GM19025 (cell line): ENCODE results near the gene SLC5A3.

Experiments used
- ATAC-seq: cut with Tn5 transposase; IDR thresholded peaks from one replicate; pipeline ENCODE4 v1.9.1; 2021; ENCODE audit warnings: mild to moderate bottlenecking, low read depth, moderate library complexity; ENCODE audit not compliant: unreplicated experiment

The SLC5A3 gene

GRCh38 chr21:34073032-34073748 lies at the start of gene SLC5A3, which contains the start of gene MRPS6:
TSS of gene SLC5A3 (plus strand) at chr21:34073578. CDS start at chr21:34095199, 21,621 bp downstream.
TSS of gene MRPS6 (plus strand) at chr21:34073578. CDS start at chr21:34073701, 123 bp downstream.
- peak; percentile 80 for ATAC-seq

GRCh38 chr21:34023691-34024373 lies 49.5 kb upstream of the SLC5A3 start:
- ATAC-seq, result no peak

GRCh38 chr21:34024374-34024693 lies 49.0 kb upstream of the SLC5A3 start:
- no peak for ATAC-seq

- no peak for ATAC-seq
These were observed 45.5 kb upstream of the SLC5A3 start for GRCh38 chr21:34027721-34028461.

- peak; percentile 91 for ATAC-seq
These were observed 43.4 kb upstream of the SLC5A3 start for GRCh38 chr21:34029743-34030528.

GRCh38 chr21:34031835-34032370 lies 41.5 kb upstream of the SLC5A3 start:
- no peak for ATAC-seq

- ATAC-seq, result no peak
These were observed 38.9 kb upstream of the SLC5A3 start for GRCh38 chr21:34034369-34035014.

- no peak for ATAC-seq
These were observed 37.6 kb upstream of the SLC5A3 start for GRCh38 chr21:34035619-34036354.

GRCh38 chr21:34037009-34037795 lies 36.2 kb upstream of the SLC5A3 start:
- ATAC-seq, result no peak

GRCh38 chr21:34039678-34040382 lies 33.5 kb upstream of the SLC5A3 start:
- ATAC-seq, result no peak

- no peak for ATAC-seq
These were observed 30.6 kb upstream of the SLC5A3 start for GRCh38 chr21:34042735-34043134.

GRCh38 chr21:34043333-34043732 lies 30.0 kb upstream of the SLC5A3 start:
- no peak for ATAC-seq

GRCh38 chr21:34046917-34047316 lies 26.5 kb upstream of the SLC5A3 start:
- ATAC-seq, result no peak

- ATAC-seq, result no peak
These were observed 25.5 kb upstream of the SLC5A3 start for GRCh38 chr21:34047835-34048234.

- no peak for ATAC-seq
These were observed 21.2 kb upstream of the SLC5A3 start for GRCh38 chr21:34052171-34052570.

GRCh38 chr21:34054259-34054658 lies 19.1 kb upstream of the SLC5A3 start:
- ATAC-seq, result no peak

GRCh38 chr21:34055615-34056014 lies 17.8 kb upstream of the SLC5A3 start:
- no peak for ATAC-seq

- ATAC-seq, result no peak
These were observed 11.4 kb upstream of the SLC5A3 start for GRCh38 chr21:34061983-34062382.
